Suprapubic skin (tissue), 4 donors: Measurements from ENCODE around the gene FBXO42.

Experiments
- CTCF ChIP-seq, 2 donors: fragments of 200-600 bp in 1 of 2; fragments of 450-650 bp in 1 of 2; sonication (generic) in 1 of 2; IDR thresholded peaks; one replicate each; pipeline ENCODE4 v1.5.1; 2016 to 2019; ENCODE audit warnings: antibody characterized with exemption in 2 of 2, mild to moderate bottlenecking in 1 of 2, moderate library complexity in 1 of 2
- POLR2A ChIP-seq, 2 donors: fragments of 450-650 bp; IDR thresholded peaks; one replicate each; pipeline ENCODE4 v1.6.1; 2017; ENCODE audit warnings: antibody characterized with exemption in 2 of 2, mild to moderate bottlenecking in 2 of 2, moderate library complexity in 2 of 2
- POLR2AphosphoS5 ChIP-seq, 3 donors: sonication (generic); formaldehyde crosslinking; IDR thresholded peaks; one replicate each; pipeline ENCODE4 v1.6.1; 2017; ENCODE audit warnings: antibody characterized with exemption in 3 of 3

DNA sequence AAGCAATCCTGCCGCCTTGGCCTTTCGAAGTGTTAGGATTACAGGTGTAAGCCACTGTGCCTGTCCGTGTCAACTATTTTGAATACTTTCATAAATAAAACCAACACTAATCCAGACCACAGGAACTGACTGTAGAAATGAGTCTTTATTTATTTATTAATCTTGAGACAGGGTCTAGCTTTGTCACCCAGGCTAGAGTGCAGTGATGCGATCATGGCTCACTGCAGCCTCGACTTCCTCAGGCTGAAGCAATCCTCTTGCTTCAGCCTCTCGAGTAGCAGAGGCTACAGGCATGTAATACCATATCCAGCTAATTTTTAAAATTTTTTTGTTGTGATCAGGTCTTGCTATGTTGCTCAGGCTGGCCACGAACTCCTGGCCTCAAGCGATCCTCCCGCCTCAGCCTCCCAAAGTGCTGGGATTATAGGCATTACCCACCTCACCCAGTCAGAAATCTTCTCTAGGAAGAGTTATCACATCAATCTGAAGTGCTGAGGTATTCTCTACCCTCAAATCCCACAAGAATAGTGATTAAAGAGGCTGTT, 93.6 kb downstream of the FBXO42 start:
- TF ChIP-seq CTCF (IDR thresholded peaks at IDR 0.05): no peak
- no peak for TF ChIP-seq POLR2AphosphoS5 (IDR thresholded peaks at IDR 0.05)
- TF ChIP-seq POLR2A (IDR thresholded peaks at IDR 0.05): no peak
